Measurements from ENCODE around the gene VMP1. TPM values are rescaled to one million over a fixed set of nuclear protein-coding genes. Genes with fewer than 3 reads are reported as not detected.

The VMP1 gene
- total RNA-seq, 1 donor from 2014 or later = 479 TPM

DNA sequence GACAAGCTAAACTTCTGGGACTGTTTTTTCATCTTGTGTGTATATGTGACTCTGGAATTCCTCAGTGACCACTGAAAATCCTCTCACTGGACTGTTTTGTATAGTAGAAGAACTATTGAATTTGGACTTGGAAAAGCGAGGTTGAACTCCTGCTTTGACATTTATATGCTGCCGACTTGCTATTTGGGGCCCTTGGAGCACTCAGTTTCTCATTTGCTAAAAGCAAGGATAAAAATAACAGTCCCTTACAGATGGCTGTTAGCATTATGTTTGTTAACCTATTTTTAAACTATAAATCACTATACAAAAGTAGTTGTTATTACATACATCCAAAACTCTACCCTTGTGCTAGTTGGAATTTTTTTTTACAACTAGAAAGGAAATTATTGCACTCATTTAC is 9.0 kb downstream of the VMP1 start:
- H3K27ac Mint-ChIP-seq = no peak overlapping the region

DNA sequence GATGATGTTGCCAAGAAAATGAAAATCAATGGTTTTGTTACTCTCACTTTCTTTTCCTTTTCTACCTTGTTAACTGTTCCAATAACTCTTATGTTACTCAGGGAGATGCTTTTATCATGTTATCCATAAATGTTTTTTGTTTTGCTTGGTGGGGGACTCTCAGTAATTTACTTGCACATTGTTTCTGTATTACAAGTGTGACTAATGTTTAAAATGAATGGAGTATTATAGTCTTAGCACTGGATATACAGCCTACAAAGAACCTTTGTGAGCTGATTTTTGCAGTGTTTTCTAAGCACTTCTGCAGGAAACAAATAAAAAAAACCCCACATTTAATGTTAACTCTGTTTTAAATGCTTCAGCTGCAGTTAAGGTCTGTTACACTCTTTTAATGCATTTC is 12.1 kb downstream of the VMP1 start:
- intact Hi-C loops (cut with micrococcal nuclease) = no loop called here
- H3K27me3 Mint-ChIP-seq (ENCODE audit: low read depth) = no peaks in the 10 kb centered on the region
- H3K36me3 Mint-ChIP-seq (ENCODE audit: low read depth) = no peaks in the 10 kb centered on the region
- no peak overlapping the region for H3K4me3 Mint-ChIP-seq (ENCODE audit: low read depth)
- H3K27ac Mint-ChIP-seq = no peak overlapping the region
- H3K4me1 Mint-ChIP-seq (ENCODE audit: low read depth) = peaks cover 14% of the 10 kb centered on the region
- DNase-seq (ENCODE audit: low spot score) = no peak
- H3K9me3 Mint-ChIP-seq = no peaks in the 10 kb centered on the region

More for the DNA sequence above, 9.0 kb downstream of the VMP1 start:
- no peak for DNase-seq (ENCODE audit: low spot score)
- Mint-ChIP-seq H3K27me3 (ENCODE audit: low read depth) (no peaks in the 10 kb centered on the region), H3K4me3 (ENCODE audit: low read depth) (no peak overlapping the region), H3K4me1 (ENCODE audit: low read depth) (peaks cover 21% of the 10 kb centered on the region), H3K36me3 (ENCODE audit: low read depth) (peaks cover 7% of the 10 kb centered on the region), H3K9me3 (no peaks in the 10 kb centered on the region)
- intact Hi-C loops (cut with micrococcal nuclease) = no loop called here

- Mint-ChIP-seq H3K4me3 (ENCODE audit: low read depth) (no peak overlapping the region), H3K9me3 (no peaks in the 10 kb centered on the region), H3K27ac (no peak overlapping the region), H3K36me3 (ENCODE audit: low read depth) (no peaks in the 10 kb centered on the region), H3K4me1 (ENCODE audit: low read depth) (peaks cover 11% of the 10 kb centered on the region), H3K27me3 (ENCODE audit: low read depth) (no peaks in the 10 kb centered on the region)
- no peak for DNase-seq (ENCODE audit: low spot score)
- intact Hi-C loops (cut with micrococcal nuclease) = no loop called here
Measured at GRCh38 chr17:59722623-59723022, 15.2 kb downstream of the VMP1 start.

GRCh38 chr17:59723041-59723440 is 15.6 kb downstream of the VMP1 start:
- no peak for DNase-seq (ENCODE audit: low spot score)
- Mint-ChIP-seq H3K36me3 (ENCODE audit: low read depth) (no peaks in the 10 kb centered on the region), H3K27me3 (ENCODE audit: low read depth) (no peaks in the 10 kb centered on the region), H3K4me1 (ENCODE audit: low read depth) (peaks cover 11% of the 10 kb centered on the region), H3K9me3 (no peaks in the 10 kb centered on the region), H3K27ac (no peak overlapping the region), H3K4me3 (ENCODE audit: low read depth) (no peak overlapping the region)
- intact Hi-C loops (cut with micrococcal nuclease) = no loop called here

DNA sequence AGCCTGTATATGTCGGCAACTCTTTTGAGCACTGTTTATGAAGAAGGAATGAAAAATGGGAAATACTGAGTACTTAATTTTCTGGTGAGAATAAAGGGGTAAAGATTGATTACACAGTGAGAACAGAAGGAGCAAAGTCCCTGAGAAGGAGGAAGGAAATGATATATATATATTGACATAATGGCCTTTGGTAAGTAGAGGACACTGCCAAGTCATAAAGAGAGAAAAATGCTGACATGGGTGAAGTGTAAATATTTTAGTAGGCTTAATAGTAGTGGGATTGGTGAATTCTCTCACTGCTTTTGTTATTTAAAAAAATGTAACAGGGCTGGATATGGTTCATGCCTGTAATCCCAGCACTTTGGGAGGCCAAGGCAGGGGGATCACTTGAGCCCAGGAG is 16.2 kb downstream of the VMP1 start:
- peaks cover 9% of the 10 kb centered on the region for H3K4me1 Mint-ChIP-seq (ENCODE audit: low read depth)
- no peak for DNase-seq (ENCODE audit: low spot score)
- no peaks in the 10 kb centered on the region for H3K27me3 Mint-ChIP-seq (ENCODE audit: low read depth)
- no peak overlapping the region for H3K4me3 Mint-ChIP-seq (ENCODE audit: low read depth)
- no peaks in the 10 kb centered on the region for H3K36me3 Mint-ChIP-seq (ENCODE audit: low read depth)
- intact Hi-C loops (cut with micrococcal nuclease) = no loop called here
- no peaks in the 10 kb centered on the region for H3K9me3 Mint-ChIP-seq
- no peak overlapping the region for H3K27ac Mint-ChIP-seq

GRCh38 chr17:59725691-59726090 is 18.2 kb downstream of the VMP1 start:
- Mint-ChIP-seq H3K4me3 (ENCODE audit: low read depth) (no peak overlapping the region), H3K27ac (no peak overlapping the region), H3K4me1 (ENCODE audit: low read depth) (peaks cover 2% of the 10 kb centered on the region), H3K27me3 (ENCODE audit: low read depth) (no peaks in the 10 kb centered on the region), H3K9me3 (no peaks in the 10 kb centered on the region), H3K36me3 (ENCODE audit: low read depth) (no peaks in the 10 kb centered on the region)
- intact Hi-C loops (cut with micrococcal nuclease) = no loop called here
- no peak for DNase-seq (ENCODE audit: low spot score)

DNA sequence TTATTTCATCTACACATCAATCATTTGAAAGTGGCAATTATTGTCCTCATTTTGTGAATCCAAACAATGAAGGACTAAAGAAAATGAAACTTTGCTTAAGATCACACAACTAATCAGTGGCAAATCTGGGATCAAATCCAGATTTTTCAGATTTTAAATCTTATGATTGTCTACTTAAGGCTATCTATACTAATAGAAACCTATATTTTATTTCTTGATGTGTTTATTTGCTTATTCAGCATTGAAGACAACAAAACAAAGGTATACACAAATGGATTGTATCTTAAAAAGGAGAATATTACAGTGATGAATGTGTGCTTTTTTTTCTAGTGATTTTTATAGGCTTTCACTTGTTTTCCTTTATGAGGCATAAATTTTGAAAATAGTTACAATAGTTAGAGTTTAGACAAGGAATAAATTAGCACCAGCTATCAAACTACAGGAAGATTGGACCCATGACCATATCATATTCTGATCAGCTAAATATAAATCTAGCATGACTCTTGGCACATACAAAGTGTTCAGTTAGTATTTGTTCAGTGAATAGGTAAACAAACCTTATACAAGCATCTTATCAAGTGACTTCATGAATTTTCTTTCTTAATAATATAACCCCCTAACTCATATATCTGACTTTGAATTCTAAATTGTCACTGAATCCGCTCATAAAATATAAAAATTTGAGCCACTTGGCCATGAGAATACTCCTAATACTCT is 20.5 kb downstream of the VMP1 start:
- no peak for DNase-seq (ENCODE audit: low spot score)
- no peak overlapping the region for H3K27ac Mint-ChIP-seq
- peaks cover 5% of the 10 kb centered on the region for H3K4me1 Mint-ChIP-seq (ENCODE audit: low read depth)
- H3K27me3 Mint-ChIP-seq (ENCODE audit: low read depth) = no peaks in the 10 kb centered on the region
- no peaks in the 10 kb centered on the region for H3K9me3 Mint-ChIP-seq
- intact Hi-C loops (cut with micrococcal nuclease) = no loop called here
- H3K36me3 Mint-ChIP-seq (ENCODE audit: low read depth) = peaks cover 6% of the 10 kb centered on the region
- no peak overlapping the region for H3K4me3 Mint-ChIP-seq (ENCODE audit: low read depth)

GRCh38 chr17:59730268-59730834 is 22.9 kb downstream of the VMP1 start:
- intact Hi-C loops (cut with micrococcal nuclease) = no loop called here
- no peak overlapping the region for H3K27ac Mint-ChIP-seq
- no peaks in the 10 kb centered on the region for H3K27me3 Mint-ChIP-seq (ENCODE audit: low read depth)
- peaks cover 5% of the 10 kb centered on the region for H3K4me1 Mint-ChIP-seq (ENCODE audit: low read depth)
- H3K4me3 Mint-ChIP-seq (ENCODE audit: low read depth) = no peak overlapping the region
- no peak for DNase-seq (ENCODE audit: low spot score)
- no peaks in the 10 kb centered on the region for H3K9me3 Mint-ChIP-seq
- H3K36me3 Mint-ChIP-seq (ENCODE audit: low read depth) = peaks cover 12% of the 10 kb centered on the region

DNA sequence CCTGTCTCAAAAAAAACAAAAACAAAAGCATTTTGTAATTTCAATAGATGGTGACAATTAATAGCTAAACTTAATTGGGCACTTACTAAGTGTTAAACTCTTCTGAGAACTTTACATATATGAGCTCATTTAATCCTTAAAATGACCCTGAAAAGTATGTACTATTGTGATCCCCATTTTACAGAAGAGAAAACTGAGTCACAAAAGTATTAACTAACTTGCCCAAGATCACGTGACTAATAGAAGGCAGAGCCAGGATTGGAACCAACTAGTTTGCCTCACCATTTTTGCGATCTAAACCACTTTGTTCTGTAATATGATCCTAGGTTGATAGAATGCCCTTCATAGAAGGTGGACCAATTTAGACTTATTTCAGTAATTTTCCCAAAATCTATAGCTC is 26.2 kb downstream of the VMP1 start:
- no peaks in the 10 kb centered on the region for H3K27me3 Mint-ChIP-seq (ENCODE audit: low read depth)
- intact Hi-C loops (cut with micrococcal nuclease) = no loop called here
- no peaks in the 10 kb centered on the region for H3K9me3 Mint-ChIP-seq
- H3K4me1 Mint-ChIP-seq (ENCODE audit: low read depth) = peaks cover 5% of the 10 kb centered on the region
- H3K4me3 Mint-ChIP-seq (ENCODE audit: low read depth) = no peak overlapping the region
- DNase-seq (ENCODE audit: low spot score) = no peak
- peaks cover 20% of the 10 kb centered on the region for H3K36me3 Mint-ChIP-seq (ENCODE audit: low read depth)
- H3K27ac Mint-ChIP-seq = no peak overlapping the region

DNA sequence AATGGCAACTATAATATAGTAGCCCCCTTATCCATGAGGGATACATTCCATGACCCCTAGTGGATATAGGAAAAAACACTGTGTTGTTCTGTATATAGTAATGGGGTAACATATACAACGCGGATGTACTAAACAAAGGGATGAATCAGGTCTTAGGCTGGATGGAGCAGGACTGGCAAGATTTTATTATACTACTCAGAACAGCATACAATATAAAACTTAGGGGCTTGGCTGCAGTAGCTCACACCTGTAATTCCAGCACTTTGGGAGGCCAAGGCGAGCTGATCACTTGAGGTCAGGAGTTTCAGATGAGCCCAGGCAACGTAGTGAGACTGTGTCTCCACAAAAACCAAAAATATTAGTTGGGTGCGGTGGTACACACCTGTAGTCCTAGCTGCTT is 26.8 kb downstream of the VMP1 start:
- Mint-ChIP-seq H3K36me3 (ENCODE audit: low read depth) (peaks cover 20% of the 10 kb centered on the region), H3K9me3 (no peaks in the 10 kb centered on the region), H3K4me1 (ENCODE audit: low read depth) (peaks cover 5% of the 10 kb centered on the region), H3K27me3 (ENCODE audit: low read depth) (no peaks in the 10 kb centered on the region), H3K4me3 (ENCODE audit: low read depth) (no peak overlapping the region), H3K27ac (no peak overlapping the region)
- no peak for DNase-seq (ENCODE audit: low spot score)
- intact Hi-C loops (cut with micrococcal nuclease) = no loop called here

DNA sequence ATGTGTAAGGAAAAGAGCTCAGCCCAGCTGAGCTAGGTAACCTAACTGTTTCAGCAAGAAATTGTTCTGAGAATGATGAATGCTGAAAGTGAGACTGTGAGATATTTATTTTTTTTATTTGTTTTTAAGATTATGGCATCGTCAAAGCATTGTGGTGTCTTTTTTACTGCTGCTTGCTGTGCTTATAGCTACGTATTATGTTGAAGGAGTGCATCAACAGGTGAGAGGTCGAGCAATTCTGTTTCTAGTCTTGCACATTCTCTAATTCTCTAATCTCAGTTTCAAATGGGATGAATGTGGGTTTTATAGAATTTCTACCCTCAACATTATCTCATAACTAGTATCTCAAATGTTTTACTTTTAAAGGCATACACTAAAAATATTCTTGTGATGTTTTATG is 29.9 kb downstream of the VMP1 start:
- peaks cover 21% of the 10 kb centered on the region for H3K36me3 Mint-ChIP-seq (ENCODE audit: low read depth)
- H3K27me3 Mint-ChIP-seq (ENCODE audit: low read depth) = no peaks in the 10 kb centered on the region
- DNase-seq (ENCODE audit: low spot score) = no peak
- H3K9me3 Mint-ChIP-seq = no peaks in the 10 kb centered on the region
- H3K27ac Mint-ChIP-seq = no peak overlapping the region
- H3K4me3 Mint-ChIP-seq (ENCODE audit: low read depth) = no peak overlapping the region
- intact Hi-C loops (cut with micrococcal nuclease) = no loop called here
- H3K4me1 Mint-ChIP-seq (ENCODE audit: low read depth) = no peaks in the 10 kb centered on the region

- peaks cover 7% of the 10 kb centered on the region for H3K4me1 Mint-ChIP-seq (ENCODE audit: low read depth)
- no peak for DNase-seq (ENCODE audit: low spot score)
- H3K9me3 Mint-ChIP-seq = peaks cover 6% of the 10 kb centered on the region
- no peak overlapping the region for H3K4me3 Mint-ChIP-seq (ENCODE audit: low read depth)
- H3K27me3 Mint-ChIP-seq (ENCODE audit: low read depth) = no peaks in the 10 kb centered on the region
- peaks cover 22% of the 10 kb centered on the region for H3K36me3 Mint-ChIP-seq (ENCODE audit: low read depth)
- no peak overlapping the region for H3K27ac Mint-ChIP-seq
- intact Hi-C loops (cut with micrococcal nuclease) = no loop called here
Measured at GRCh38 chr17:59743842-59744241, 36.4 kb downstream of the VMP1 start.

DNA sequence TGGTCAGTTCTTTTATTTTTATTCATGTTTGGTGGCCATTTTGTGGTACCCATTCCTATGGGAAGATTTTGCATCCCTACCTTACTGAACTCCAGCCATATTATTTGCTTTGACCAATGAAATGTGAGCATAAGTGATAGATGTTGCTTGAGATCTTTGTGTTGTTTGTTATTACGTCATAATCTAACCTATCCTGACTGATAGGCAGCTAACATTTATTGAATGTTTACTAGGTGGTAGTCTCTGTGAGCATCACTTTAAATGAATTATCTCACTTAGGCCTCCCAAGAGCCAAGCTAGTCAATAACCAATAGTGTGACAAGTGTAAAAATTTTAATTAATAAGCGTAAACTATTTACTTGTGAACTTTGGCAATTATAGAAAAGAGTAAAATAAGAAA is 37.6 kb downstream of the VMP1 start:
- intact Hi-C loops (cut with micrococcal nuclease) = no loop called here
- peaks cover 22% of the 10 kb centered on the region for H3K36me3 Mint-ChIP-seq (ENCODE audit: low read depth)
- no peak for DNase-seq (ENCODE audit: low spot score)
- no peaks in the 10 kb centered on the region for H3K27me3 Mint-ChIP-seq (ENCODE audit: low read depth)
- H3K4me1 Mint-ChIP-seq (ENCODE audit: low read depth) = peaks cover 7% of the 10 kb centered on the region
- no peak overlapping the region for H3K27ac Mint-ChIP-seq
- no peak overlapping the region for H3K4me3 Mint-ChIP-seq (ENCODE audit: low read depth)
- peaks cover 6% of the 10 kb centered on the region for H3K9me3 Mint-ChIP-seq
